Renal cortex interstitium (tissue), 3 donors: ENCODE results near the gene METAP2. TPM values are rescaled to one million over a fixed set of nuclear protein-coding genes. Genes with fewer than 3 reads are reported as not detected.

Experiments
- polyA plus RNA-seq, 3 donors: library from polyadenylated mRNA; unstranded; fragments of 120-200 nt; gene quantifications; one replicate each; pipeline ENCODE4 v1.2.1, GENCODE V29; 2013; ENCODE audit not compliant: insufficient read length in 3 of 3

The METAP2 gene
- polyA plus RNA-seq, 3 donors: 111 to 135 (median 117) TPM

Other genes starting within 250 kb of the METAP2 start
- gene USP44, start 77.3 kb downstream of the METAP2 start, polyA plus RNA-seq: 1 to 10 TPM; 1.8 to 2.6 (median 2.0) TPM